Measurements from ENCODE around the gene ZFHX3.
"Not testable (repeated sequence)": the region's sequence is repeated elsewhere in the genome, so short reads cannot be mapped to it uniquely, and the experiment has no call there.

Gene ZFHX3

DNA sequence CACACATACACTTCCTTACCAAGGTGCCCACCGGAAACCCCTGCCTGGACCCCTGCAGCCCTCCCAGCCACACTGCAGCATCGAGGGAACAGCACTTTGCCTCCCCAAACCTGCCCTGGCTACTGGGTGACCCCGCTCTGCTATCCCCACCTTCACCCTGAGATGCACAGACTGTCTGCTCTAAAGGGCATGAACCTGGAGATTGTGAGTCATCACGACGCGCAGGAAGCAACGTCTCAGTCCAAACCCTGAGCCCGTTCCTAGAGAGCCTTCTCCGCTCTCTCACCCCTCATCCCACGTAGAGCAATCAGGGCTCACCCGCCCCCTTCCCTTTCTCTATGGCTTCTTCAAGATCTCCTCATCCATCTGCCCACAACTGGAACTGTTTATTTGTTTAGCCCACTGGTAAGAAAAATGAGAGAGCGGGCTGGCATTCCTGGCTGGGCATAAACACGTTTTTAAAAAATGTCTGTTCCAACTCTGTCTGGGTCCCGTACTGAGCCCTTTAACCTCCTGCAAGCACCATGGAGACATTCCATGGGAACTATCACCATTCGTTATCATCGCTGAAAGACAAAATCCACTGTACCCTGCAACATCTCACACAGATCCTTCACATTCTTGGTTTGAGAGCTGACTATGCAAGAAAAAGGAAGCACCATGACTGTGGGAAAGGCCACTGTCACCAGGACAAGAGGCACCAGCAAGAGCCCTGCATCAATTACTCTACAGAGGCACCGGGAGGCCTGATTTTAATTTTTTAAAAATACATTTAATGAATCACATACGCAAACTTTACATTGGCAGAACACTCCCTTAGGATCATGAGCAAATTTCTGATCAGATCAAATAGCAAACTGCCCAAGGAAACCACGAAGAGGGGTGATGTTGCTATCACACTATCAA lies 28.2 kb downstream of the ZFHX3 start:
- no peak for DNase-seq

DNA sequence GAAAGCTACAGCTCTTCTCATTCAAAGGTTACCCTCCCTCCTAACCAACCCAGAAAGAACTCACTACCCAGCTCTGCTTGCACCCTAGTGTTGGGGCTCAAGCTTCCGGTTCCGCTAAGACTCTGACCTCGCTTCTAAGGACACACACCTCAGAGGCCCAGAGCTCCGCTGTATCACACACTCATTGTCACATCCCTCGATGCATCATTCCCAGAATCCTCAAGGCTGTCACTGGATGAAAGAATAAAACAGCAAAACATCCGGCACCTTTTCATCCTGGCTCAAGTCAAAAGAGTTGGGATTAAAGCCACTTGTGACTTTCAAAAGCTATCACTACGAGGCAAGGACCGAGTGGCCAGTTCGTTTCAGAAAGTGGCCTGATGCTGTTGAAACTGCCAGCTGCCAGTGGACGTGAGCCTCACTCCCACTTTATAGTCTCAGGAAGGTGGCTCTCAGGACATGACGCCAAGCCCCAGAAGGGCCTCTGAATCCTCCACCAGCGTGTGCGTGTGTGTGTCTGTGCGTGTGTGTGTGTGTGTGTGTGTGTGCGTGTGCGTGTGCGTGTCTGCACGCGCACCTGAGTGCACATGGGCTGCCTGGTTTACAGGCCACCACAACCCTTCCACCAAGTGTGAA lies 29.0 kb downstream of the ZFHX3 start:
- no peak for DNase-seq

DNA sequence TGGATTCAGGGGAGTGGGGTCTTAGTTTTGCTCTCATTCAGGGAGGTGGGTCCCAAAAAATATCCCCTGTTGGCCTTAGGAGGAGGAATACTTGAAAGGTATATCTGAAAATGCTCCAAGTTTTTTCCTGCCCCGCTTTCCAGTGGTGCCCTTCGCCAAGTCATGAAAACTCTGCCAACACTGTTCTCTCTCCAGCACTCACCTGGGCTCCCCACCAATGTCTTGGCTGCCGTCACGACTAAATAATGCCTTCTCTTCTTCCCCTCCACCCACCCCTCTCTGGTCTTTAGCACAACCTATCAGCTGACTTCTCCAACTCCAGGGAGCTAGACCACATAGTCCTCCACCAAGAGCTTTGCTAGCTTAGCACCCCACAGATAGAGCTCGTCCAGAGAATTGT lies 30.6 kb downstream of the ZFHX3 start:
- DNase-seq, result no peak

DNA sequence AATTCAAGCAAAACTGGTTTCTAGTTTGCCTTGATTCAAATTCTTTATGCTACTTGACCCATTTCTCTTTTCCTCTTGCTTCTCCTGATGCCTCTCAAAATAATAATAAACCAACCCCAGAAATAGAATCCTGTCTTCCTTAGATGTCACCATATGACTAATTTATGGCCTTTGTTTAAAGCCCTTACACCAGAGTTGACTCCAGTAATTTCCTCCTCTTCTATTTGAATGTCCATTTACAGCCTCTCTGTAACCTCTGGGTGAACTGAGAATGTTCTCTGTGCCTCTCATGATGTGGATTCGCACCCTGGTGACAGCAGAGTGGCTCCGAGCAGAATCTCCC lies 31.5 kb downstream of the ZFHX3 start:
- no peak for DNase-seq

DNA sequence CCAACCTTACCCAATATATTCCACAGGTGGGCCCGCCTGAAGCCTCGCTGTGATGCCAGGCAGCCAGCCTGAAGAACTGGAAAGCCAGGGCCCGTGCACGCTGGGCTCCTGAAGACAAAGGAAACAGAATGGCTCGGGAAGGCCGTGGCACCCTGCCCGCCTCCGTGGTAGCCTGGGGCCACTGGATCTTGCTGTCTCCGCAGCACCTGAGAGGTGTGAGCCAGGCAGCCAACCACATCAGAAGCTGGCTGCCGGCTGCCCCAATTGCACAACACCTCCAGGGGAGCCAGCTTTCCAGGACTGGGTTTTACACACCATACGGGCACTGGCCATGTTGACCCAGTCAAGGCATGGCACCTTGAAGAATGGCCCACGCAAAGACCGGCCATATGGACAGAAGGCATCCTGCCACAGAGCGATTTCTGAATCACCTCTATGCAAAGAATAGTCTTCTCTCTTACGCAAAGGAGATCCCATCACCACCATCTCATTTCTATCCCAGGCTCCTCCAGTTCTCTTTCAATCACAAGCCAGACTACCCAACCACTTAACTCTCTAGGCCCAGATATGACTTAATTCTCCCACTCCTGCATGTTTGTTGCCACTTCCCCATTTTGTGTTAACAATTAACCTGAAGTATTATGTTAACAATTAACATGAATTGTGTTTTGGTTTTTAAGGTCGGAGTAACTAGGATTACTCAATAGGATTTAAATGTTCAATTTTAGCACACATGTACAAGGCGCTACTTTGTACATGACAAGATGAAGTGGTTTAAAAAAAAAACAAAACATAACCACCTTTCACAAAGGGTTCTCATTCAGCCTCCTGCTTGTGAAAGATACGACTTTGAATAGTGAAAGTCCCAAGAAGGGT lies 32.1 kb downstream of the ZFHX3 start:
- no peak for DNase-seq

DNA sequence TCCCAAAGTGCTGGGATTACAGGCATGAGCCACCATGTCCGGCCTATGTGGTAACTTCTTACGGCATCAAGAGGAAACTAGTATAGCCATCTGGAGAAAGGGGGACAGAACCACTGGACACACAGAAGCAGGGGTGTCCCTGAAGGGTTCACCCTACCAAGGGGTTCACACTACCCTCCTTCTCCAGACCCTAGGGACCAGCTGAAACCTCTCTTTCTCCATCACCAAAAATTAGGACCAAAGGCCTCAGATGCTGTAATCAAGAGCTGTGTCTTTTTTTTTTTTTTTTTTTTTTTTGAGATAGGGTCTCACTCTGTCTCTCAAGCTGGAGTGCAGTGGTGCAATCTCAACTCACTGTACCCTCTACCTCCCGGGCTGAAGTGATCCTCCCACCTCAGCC lies 33.2 kb downstream of the ZFHX3 start:
- DNase-seq, result no peak

DNA sequence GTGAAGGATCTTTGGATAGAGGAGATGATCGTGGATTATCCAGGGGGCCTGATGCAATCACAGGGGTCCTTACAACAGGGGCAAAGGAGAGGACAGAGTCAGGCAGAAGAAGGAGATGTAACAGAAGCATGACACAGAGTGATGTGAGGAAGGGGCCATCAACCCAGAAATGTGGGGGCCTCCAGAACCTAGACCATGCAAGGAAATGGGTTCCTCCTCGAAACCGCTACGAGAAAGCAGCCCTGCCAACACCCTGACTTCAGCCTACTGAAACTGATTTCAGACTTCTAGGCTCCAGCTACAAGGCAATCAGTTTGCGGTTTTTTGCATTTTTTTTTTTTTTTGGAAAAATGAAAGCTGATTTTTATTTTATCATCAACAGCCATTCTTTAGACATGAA lies 34.0 kb downstream of the ZFHX3 start:
- DNase-seq, result no peak

DNA sequence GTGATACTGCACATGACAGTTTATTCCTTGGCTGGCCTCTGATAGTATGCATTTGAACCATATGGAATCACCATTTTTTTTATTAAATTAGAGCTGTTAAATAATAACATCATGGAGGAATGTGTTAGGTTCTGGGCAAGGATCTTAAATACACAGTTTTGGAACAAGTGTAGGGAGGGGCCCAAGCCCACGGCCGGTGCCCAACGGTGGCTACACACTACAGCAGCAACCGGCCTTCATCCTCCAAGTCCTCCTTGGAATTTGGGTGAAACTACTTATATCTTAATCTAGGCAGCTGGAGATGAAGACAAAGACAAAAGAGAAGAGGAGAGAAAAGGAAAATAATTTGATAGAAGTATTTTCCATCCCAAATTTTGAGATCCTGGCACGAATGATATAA lies 35.6 kb downstream of the ZFHX3 start:
- DNase-seq, result no peak

DNA sequence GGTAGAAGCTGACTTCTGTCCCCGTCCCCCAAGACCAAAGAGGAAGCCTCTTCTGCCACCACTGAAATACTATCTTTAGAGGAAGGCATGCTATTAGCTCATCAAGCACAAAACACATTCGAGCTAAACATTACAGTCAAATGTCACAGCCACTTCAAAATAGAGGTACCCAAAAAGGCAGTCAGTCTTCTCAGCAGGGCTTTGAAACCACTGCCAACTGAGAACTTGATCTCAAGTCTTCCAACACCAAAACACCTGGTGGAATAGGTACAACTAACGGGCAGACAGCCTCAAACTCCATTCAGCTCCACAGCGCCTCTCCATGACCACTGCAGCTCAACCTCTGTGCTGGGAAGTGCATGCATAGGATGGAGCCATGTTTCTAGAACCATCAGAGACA lies 36.0 kb downstream of the ZFHX3 start:
- no peak for DNase-seq

DNA sequence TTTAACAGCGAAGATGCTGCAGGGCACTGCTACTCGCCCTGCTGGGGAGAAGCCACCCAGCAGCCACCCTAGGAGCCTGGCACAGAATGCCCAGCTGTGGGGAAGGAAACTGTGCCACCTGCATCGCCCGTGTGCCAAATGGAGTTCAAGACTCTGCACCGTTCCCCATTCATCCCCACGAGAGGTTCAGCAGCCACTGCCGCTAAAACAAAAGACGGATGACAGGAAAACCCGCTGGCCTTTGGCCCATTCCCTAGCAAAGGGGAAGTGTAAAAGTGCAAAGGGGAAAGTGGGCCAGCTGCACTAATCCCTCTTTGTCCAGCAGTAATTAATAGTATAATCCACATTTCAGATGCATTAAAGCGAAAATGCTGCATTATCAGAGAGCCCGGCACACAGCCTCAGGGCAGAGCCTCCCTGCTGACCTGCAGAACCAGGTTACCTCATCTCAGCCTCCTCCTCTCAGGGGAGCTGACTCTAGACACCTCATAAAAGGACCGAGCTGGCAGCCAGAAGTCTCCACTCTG lies 37.7 kb downstream of the ZFHX3 start:
- DNase-seq, result no peak

DNA sequence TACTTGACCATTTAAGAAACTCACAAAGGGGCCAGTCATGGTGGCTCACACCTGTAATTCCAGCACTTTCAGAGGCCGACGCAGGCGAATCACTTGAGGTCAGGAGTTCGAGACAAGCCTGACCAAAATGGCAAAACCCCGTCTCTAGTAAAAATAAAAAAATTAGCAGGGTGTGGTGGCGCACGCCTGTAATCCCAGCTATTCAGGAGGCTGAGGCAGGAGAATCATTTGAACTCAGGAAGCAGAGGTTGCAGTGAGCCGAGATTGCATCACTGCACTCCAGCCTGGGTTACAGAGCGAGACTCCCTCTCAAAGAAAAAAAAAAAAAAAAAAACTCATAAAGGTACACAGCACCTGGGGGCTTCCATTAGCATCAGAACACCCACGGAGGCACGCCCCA lies 38.2 kb downstream of the ZFHX3 start:
- DNase-seq, result not testable (repeated sequence)

DNA sequence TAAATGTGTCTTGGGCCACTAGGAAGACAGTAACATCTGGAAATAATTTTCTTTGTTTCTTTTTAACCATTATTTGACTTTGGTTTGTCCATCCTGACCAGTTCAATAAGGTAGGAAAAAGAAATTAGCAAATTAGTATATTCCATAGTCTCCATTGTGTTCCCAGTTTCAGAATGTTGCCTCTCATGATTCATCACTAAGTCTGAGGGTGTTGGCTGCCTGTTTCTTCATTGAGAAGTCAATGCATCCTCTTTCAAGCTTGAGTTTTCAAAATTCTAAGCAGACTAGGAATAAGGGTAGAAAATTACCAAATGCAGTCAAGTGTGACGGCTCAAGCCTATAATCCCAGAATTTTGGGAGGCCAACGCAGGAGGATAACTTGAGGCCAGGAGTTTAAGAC lies 41.9 kb downstream of the ZFHX3 start:
- no peak for DNase-seq

DNA sequence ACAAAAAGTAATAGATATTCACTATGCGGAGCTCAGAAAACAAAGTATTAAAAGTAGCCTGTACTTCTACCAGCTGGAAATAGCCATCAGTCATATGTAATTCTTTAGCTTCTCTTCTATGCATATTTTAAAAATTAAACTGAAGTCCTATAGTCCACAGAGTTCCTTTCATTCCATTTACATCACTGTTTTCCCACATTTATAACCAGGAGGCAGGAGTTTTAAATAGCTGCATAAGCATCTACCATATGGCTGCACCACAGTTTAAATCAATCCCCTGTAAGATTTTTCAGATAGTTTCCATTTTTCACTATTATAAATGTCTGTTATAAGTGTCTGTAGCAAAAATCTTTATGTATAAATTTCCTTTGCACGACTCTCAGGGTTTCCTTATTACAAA lies 45.1 kb downstream of the ZFHX3 start:
- no peak for DNase-seq

DNA sequence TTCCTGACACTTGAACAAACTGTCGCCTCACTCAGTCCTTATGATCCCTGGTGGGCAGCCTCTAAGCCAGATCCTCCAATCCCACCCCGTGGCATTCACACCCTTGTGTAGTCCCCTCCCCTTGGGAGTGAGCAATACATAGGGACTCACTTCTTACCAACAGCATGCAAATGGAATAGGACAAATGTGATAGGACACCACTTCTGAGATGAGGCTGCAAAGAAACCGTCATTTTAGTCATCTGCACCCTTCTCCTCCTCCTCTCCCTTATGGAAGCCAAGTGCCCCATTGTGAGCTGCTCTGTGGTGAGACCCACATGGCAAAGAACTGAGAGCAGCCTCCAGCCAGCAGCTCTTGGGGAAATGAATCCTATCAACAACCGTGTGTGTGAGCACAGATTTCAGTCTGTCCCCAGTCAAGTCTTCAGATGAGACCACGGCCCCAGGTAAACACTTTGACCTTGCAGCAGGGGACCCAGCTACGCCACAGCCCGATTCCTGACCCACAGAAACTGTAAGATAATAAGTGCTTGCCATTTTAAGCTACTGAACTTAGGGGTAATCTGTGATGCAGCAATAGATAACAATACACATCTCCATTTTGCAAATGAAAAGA lies 46.9 kb downstream of the ZFHX3 start:
- DNase-seq, result no peak

DNA sequence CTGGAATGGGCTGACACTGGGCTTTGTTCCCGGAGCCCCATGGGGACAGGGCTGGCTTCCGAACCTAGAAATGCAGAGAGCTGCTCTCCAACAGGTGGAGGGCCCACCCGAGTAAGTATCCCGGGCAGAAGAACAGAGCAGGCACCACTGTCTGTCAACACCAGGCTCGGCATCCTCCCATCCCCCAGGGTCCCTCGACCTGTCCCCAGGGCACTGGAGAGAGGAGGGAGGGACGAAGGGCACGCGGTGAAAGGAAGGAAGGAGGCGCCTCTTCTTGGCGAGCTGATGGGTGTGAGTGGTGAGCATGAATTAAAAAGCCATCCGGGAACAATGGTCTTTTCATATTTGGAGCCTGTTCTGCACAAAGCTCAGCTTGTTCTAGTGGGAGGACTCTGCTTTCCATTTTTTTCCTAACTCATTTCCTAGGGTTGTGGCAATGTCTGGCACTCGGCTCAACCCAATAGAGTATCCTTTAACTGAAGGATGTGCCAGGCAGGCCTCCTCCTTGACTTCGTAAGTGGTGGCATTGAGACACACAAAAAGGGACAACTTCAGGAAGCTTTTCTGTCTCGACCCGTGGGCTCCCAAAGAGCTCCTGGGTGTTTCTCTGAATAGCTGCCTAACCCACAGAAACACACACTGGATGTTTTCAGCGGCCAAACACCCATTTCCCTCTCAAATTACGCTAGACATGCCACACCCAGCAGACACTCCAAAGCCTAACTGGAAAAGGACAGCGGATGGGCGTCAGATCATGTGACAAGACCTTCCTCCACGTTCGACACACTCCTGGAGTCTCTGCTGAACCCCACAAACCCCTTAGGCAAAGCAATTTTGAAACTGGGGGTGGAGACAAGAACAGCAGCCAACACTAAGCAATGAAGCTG lies 47.7 kb downstream of the ZFHX3 start:
- DNase-seq, result no peak

DNA sequence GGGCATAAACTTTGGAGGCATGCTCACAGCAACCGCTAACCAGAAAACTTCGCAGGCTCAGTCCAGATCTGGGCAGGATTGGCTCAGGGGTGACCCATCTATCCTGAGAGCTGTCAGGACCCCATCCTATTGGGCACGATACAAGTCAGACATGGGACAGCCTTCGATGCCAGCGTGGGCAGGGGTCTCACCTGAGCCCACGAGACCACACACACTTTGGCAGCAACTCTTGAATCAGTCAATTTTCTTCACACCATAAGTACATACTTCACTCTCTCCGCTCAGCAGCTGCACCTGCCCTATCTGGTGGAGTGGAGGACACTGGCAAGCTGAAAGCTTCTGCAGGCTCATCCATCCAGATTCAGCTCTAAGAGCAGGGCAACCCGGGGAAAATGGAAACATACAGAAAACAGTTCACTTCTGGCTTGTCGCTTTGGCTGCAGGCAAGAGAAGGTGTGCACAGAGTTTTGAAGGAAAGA lies 48.3 kb downstream of the ZFHX3 start:
- no peak for DNase-seq

DNA sequence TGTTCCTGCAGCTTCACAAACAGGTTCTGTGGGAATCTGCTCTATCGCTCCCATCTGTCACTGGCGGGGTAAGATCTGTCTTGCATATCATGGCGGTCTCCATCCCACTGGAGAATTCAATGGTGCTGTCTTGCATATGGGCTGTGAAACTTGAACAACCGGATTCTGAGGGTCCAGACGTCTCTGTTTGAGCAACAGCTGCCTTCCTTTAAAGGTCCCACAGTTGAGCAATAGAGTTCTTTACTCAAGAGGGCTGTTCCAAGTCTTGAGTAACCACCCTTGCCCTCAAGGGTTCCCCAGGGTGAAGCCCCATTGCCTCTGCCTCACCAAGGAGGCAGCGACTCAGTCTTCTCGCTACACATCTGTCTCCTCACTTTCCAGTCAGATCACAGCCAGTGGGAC lies 50.8 kb downstream of the ZFHX3 start:
- DNase-seq, result no peak

DNA sequence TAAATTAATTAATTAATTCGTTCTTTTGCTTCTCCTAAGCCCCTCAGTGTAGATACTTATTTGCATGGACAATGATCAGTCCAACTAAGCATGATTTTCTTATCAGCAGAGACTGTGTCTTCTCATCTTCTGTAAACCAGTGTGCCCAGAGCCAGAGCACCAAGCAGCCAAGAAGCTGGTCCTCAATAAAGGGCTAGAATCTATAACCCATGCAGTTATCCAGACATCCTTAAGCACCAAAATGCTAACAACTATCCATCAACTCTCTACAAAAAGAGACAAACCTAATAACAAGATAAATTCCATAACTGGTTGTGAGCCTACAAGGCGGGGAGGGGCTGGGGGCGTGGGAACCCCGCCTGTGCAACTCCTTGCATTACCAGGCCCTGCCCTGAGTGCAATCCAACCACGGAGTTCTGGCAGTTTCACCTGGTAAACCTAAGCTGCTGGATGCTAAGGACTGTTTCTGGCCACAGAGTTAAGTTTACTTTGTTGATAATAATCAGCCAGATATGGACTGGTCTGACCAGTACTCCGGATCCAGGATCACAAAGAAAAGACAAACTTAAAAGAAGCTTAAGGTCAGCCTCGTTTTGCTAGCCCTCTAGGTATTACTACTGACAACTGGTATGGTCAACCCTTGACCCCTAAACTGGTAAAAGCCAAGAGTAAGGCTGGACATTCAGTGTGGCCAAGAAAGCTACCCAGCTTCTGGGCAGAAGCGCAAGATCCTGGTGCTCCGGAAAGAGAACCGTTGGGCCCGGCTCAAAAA lies 51.5 kb downstream of the ZFHX3 start:
- DNase-seq, result no peak

DNA sequence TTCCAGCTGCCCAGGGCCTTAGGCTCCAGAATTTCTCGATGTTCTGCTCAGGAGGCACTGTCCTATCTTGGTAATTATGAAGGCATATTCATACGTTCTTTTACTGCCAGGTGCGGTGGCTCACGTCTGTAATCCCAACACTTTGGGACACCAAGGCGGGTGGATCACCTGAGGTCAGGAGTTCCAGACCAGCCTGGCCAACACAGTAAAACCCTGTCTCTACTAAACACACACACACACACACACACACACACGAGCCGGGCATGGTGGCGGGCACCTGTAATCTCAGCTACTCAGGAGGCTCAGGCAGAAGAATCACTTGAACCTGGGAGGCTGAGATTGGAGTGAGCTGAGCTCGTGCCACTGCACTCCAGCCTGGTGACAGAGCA lies 52.1 kb downstream of the ZFHX3 start:
- not testable (repeated sequence) for DNase-seq

DNA sequence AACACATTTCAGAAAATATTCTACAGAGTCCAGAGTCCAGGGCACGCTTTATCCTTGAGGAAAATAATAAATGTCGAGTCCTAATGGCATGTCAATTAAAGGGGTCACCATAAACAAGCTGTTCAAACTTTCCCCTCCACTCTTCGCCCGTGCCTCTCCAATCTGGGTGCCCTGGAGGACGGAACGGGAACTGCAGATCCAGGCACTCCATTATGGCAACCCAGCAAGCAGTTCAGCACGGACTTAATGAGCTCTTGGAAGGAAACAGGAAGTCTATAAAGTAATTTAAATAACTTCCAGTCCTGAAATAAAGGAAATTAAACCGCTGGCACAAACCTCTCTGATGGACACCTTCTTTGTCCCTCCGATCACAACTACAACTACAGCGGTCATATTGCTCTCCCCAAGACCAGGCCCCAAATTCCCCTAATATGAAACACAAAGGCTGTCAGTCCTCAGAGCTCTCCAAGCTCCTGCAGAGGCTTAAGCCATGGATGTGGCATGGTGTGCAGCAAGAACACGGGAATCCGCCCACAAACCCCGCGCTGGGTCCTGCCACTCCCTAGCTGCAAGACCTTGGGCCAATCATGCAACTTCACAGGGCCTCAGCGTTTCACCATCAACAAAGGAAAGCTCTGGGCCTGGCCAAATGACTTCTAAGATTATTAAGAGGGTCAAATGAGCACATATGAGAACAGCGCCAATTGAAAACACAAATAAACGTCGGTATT lies 52.6 kb downstream of the ZFHX3 start:
- DNase-seq, result no peak

Data from GOT3 (cell line).